Lung (tissue), 12 donors: ENCODE data around the gene STIMATE. TPM values are rescaled to one million over a fixed set of nuclear protein-coding genes. Genes with fewer than 3 reads are reported as not detected.

Source experiments
- ATAC-seq: fragments of 200-7000 bp; cut with Tn5 transposase; one replicate; pipeline ENCODE4 v1.9.1; 2020; ENCODE audit warnings: moderate number of reproducible peaks; ENCODE audit not compliant: insufficient read depth, low FRiP score
- DNase-seq, 3 donors: peaks; one replicate each; pipeline ENCODE4 v3.0.0-alpha.2; 2013 to 2017
- H3K27ac ChIP-seq, 2 donors: one replicate each; pipeline ENCODE4 v1.5.1; 2013; ENCODE audit warnings: mild to moderate bottlenecking in 2 of 2, moderate library complexity in 2 of 2, control low read depth in 1 of 2, inconsistent platforms in 1 of 2, low read depth in 1 of 2, low read length in 1 of 2
- H3K27me3 ChIP-seq, 3 donors: one replicate each; pipeline ENCODE4 v1.5.1; 2013; ENCODE audit warnings: low read length in 2 of 3; ENCODE audit not compliant: control insufficient read depth in 3 of 3, insufficient read depth in 3 of 3
- H3K36me3 ChIP-seq, 4 donors: one replicate each; pipeline ENCODE4 v1.5.1; 2013; ENCODE audit warnings: low read length in 4 of 4, mild to moderate bottlenecking in 1 of 4, moderate library complexity in 1 of 4; ENCODE audit not compliant: control insufficient read depth in 4 of 4, insufficient read depth in 4 of 4
- H3K4me1 ChIP-seq, 5 donors: one replicate each; pipeline ENCODE4 v1.5.1; 2013; ENCODE audit warnings: low read length in 5 of 5, mild to moderate bottlenecking in 2 of 5, moderate library complexity in 1 of 5; ENCODE audit not compliant: control insufficient read depth in 5 of 5, insufficient read depth in 5 of 5
- H3K4me3 ChIP-seq: one replicate; pipeline ENCODE4 v1.5.1; 2013; ENCODE audit warnings: mild to moderate bottlenecking, control low read depth, moderate library complexity
- H3K9ac ChIP-seq, 2 donors: one replicate each; pipeline ENCODE4 v1.5.1; 2013; ENCODE audit warnings: low read length in 2 of 2, control low read depth in 1 of 2; ENCODE audit not compliant: insufficient read depth in 1 of 2
- H3K9me3 ChIP-seq, 4 donors: one replicate each; pipeline ENCODE4 v1.5.1; 2013; ENCODE audit warnings: low read length in 3 of 4, mild to moderate bottlenecking in 1 of 4, moderate library complexity in 1 of 4; ENCODE audit not compliant: control insufficient read depth in 4 of 4, insufficient read depth in 3 of 4
- CTCF ChIP-seq: IDR thresholded peaks from 2 replicates; pipeline ENCODE4 v1.5.1; 2012; ENCODE audit warnings: mild to moderate bottlenecking; ENCODE audit errors: control extremely low read depth, extremely low read depth
- WGBS, 2 donors: extraction: QIAGEN DNeasy Blood & Tissue Kit; methylation state at CpG; one replicate each; pipeline ENCODE4 v1.1.7; 2013; 5-methylcytosine and 5-hydroxymethylcytosine counted together
- polyA plus RNA-seq, 2 donors: library from polyadenylated mRNA; stranded (reverse); fragments of 200-250 nt; gene quantifications; one replicate each; pipeline ENCODE4 v1.2.1, GENCODE V29; 2013
- total RNA-seq, 2 donors: library from RNA; depleted of rRNA in 1 of 2; stranded (reverse); fragments of >200 nt in 1 of 2; gene quantifications; one replicate each; pipeline ENCODE4 v1.2.1, GENCODE V29; 2014 to 2021
- donor health status: control.
- donor health status: control.
- donor health status: Bipolar disorder and iron deficiency.
- donor health status: healthy.
- donor health status: DM: yes; HTN: yes; CAD: no.

Gene STIMATE
- total and polyA plus RNA-seq, 4 donors, result 18.6 to 62.5 (median 20.5) TPM

GRCh38 chr3:52822363-52822762 lies 75.0 kb downstream of the STIMATE start:
- 92 to 93% methylated on average over 5 of the region's 5 CpGs for WGBS, 2 donors
- Histone ChIP-seq H3K27me3 (no peaks in the 10 kb centered on the region), H3K4me3 (no peak overlapping the region), H3K4me1 (no peaks in the 10 kb centered on the region), H3K9ac (no peak overlapping the region), H3K9me3 (no peaks in the 10 kb centered on the region), H3K27ac (no peak overlapping the region), H3K36me3 (peaks cover 0 to 12% (median 1%) of the 10 kb centered on the region in 4 donors)
- DNase-seq (no peak), ATAC-seq (no peak)
- no peak for TF ChIP-seq CTCF

- peaks cover 0 to 10% (median 1%) of the 10 kb centered on the region in 4 donors for H3K36me3 ChIP-seq
- H3K4me1 ChIP-seq, result no peaks in the 10 kb centered on the region
- no peak overlapping the region for H3K4me3 ChIP-seq
- no peak overlapping the region for H3K27ac ChIP-seq
- DNase-seq, result no peak
- 66 to 70% methylated on average over 11 of the region's 11 CpGs for WGBS, 2 donors
- ATAC-seq, result no peak
- no peak for TF ChIP-seq CTCF
- H3K27me3 ChIP-seq, result no peaks in the 10 kb centered on the region
- no peak overlapping the region for H3K9ac ChIP-seq
- H3K9me3 ChIP-seq, result no peaks in the 10 kb centered on the region
Measured at GRCh38 chr3:52820736-52821135, 76.6 kb downstream of the STIMATE start.

- TF ChIP-seq CTCF, result no peak
- Histone ChIP-seq H3K4me1 (no peaks in the 10 kb centered on the region), H3K27me3 (no peaks in the 10 kb centered on the region), H3K9me3 (no peaks in the 10 kb centered on the region), H3K36me3 (peaks cover 0 to 10% (median 1%) of the 10 kb centered on the region in 4 donors), H3K27ac (no peak overlapping the region), H3K4me3 (no peak overlapping the region), H3K9ac (no peak overlapping the region)
- 68 to 91% methylated on average over 2 of the region's 2 CpGs for WGBS, 2 donors
- no peak for ATAC-seq
- DNase-seq, result no peak
Measured at GRCh38 chr3:52819936-52820335, 77.4 kb downstream of the STIMATE start.

- Histone ChIP-seq H3K27ac (no peak overlapping the region), H3K9me3 (no peaks in the 10 kb centered on the region), H3K27me3 (no peaks in the 10 kb centered on the region), H3K9ac (no peak overlapping the region), H3K4me3 (no peak overlapping the region), H3K36me3 (no peaks in the 10 kb centered on the region), H3K4me1 (no peaks in the 10 kb centered on the region)
- DNase-seq, result no peak
- TF ChIP-seq CTCF, result no peak
- no peak for ATAC-seq
- 98% methylated on average over 7 of the region's 7 CpGs for WGBS, 2 donors
Measured at GRCh38 chr3:52817860-52818259, 79.5 kb downstream of the STIMATE start.
